HepG2 (cell line): ENCODE data around the gene FBXL12. TPM values are rescaled to one million over a fixed set of nuclear protein-coding genes. Genes with fewer than 3 reads are reported as not detected.

Source experiments
- BCL3 ChIP-seq: sonication (generic); formaldehyde crosslinking; IDR thresholded peaks from 2 replicates; pipeline ENCODE4 v1.5.1; 2020; ENCODE audit warnings: mild to moderate bottlenecking, missing genetic modification reagents, moderate library complexity
- BRCA1 ChIP-seq: sonication (generic); formaldehyde crosslinking; IDR thresholded peaks from 2 replicates; pipeline ENCODE4 v1.4.0; 2020; ENCODE audit warnings: missing genetic modification reagents
- GABPB1 ChIP-seq: IDR thresholded peaks from 2 replicates; pipeline ENCODE4 v1.6.1; 2016; ENCODE audit warnings: mild to moderate bottlenecking, missing genetic modification reagents, moderate library complexity, missing compliant biosample characterization
- GLMP ChIP-seq: sonication (generic); formaldehyde crosslinking; IDR thresholded peaks from 2 replicates; pipeline ENCODE4 v1.9.0; 2021; ENCODE audit warnings: missing genetic modification reagents, mild to moderate bottlenecking, borderline replicate concordance
- KDM5A ChIP-seq: fragments of 200-600 bp; sonication (generic); IDR thresholded peaks from 2 replicates; pipeline ENCODE4 v1.7.0; 2018; ENCODE audit warnings: antibody characterized with exemption, mild to moderate bottlenecking, low read length, borderline replicate concordance
- MED1 ChIP-seq: sonication (generic); formaldehyde crosslinking; IDR thresholded peaks from 2 replicates; pipeline ENCODE4 v1.4.0; 2020; ENCODE audit warnings: missing genetic modification reagents
- NCOA1 ChIP-seq: sonication (generic); formaldehyde crosslinking; IDR thresholded peaks from 2 replicates; pipeline ENCODE4 v1.9.0; 2021; ENCODE audit warnings: missing genetic modification reagents
- SAP130 ChIP-seq: IDR thresholded peaks from 2 replicates; pipeline ENCODE4 v1.6.1; 2016; ENCODE audit warnings: low read depth
- U2AF2 ChIP-seq: fragments of 200-400 bp; formaldehyde crosslinking; IDR thresholded peaks from 2 replicates; pipeline ENCODE4 v1.6.1; 2017; ENCODE audit warnings: low read depth, mild to moderate bottlenecking, low read length
- ZNF737 ChIP-seq: sonication (generic); formaldehyde crosslinking; IDR thresholded peaks from 2 replicates; pipeline ENCODE4 v1.5.0; 2020; ENCODE audit warnings: missing genetic modification reagents, mild to moderate bottlenecking, borderline replicate concordance
- polyA plus RNA-seq, 8 experiments: library from polyadenylated mRNA; depleted of rRNA in 3 of 8; stranded (reverse) in 7 of 8; unstranded in 1 of 8; fragments of >200 nt; fragmentation: Illumina TruSeq in 4 of 8; extraction: Trizol in 4 of 8; gene quantifications; 2 replicates each; pipeline versions ENCODE4 v1.2.1 to v1.2.3, GENCODE V29; 2011 to 2016; ENCODE audit warnings: low read depth in 4 of 8, missing spikeins in 1 of 8, mixed read lengths in 1 of 8; ENCODE audit not compliant: insufficient read depth in 1 of 8
- total RNA-seq, 5 experiments: library from RNA; depleted of rRNA; stranded (reverse); fragments of >200 nt; fragmentation: Illumina TruSeq; extraction: Trizol; gene quantifications; 2 replicates each; pipeline ENCODE4 v1.2.3, GENCODE V29; 2016; ENCODE audit warnings: low read depth in 1 of 5
- TF ChIP-seq, protein P1 (sequence below): IDR thresholded peaks from 2 replicates; pipeline ENCODE4 v1.6.1; 2016; ENCODE audit warnings: low read depth, missing genetic modification reagents, missing compliant biosample characterization
- TF ChIP-seq, protein P2 (sequence below): sonication (generic); formaldehyde crosslinking; IDR thresholded peaks from 2 replicates; pipeline ENCODE4 v1.4.0; 2020; ENCODE audit warnings: missing genetic modification reagents, borderline replicate concordance

The FBXL12 gene
- total and polyA plus RNA-seq, 2 of the 13 experiments (the other 11 are each of a cell fraction or from before 2014, with no cell fraction given), result 20.4 to 23.1 TPM

DNA sequence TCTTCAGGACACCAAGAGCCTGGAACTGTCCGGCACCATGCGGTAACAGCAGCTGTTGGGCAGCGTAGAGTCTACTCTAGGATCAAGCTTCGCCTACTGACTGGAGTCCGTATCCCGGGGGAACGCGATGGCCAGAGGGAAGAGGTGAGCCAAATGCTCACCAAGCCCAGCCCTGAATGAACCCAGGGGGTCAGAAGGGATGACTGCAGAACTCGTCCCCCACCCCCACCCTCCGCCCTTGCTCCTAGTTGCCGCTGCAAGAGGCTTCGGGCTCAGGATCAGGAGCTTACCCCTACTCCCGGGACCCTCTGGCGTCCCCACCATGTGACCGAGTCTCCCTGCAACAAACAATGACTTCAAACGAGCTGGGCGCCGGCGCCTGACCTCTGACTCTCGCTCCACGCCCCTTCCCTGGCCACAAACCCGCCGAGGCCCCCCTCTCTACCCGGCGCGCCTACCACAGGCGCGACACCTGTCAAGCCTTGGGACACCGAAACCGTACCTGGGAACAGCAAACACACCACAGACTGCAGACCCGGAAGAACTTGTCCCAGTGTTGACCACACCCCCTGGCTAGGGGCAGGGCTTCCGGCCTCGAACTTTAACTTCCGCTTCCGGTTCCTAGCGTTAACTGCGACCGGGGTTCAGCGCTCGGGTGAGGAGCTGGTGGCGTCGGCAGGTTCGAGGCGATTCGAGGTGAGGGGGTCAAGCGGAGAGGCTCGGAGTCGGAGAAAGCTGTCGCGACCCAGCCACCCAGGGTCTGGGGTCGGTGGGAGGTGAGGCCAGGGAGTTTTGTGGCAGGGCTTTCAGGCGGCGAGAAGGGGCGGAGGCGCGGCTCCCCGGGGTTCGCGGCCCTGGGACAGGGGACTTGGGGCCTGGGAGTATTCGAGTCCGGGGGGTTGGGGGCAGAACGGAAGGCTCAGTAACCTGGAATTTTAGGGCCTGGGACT lies 8.7 kb upstream of the FBXL12 start, which contains the start of gene UBL5 (continued):
- TF ChIP-seq GLMP (no peak), GABPB1 (peak; percentile 99), NCOA1 (no peak), ZNF737 (CRISPR knock-in tag) (no peak), BRCA1 (CRISPR knock-in tag) (0 out of 2 replicates have a peak, but pooled peaks have one; percentile 23), KDM5A (peak; percentile 91), SAP130 (CRISPR knock-in tag) (peak; percentile 99), BCL3 (CRISPR knock-in tag) (no peak), U2AF2 (0 out of 2 replicates have a peak, but pooled peaks have one; percentile 45), MED1 (CRISPR knock-in tag) (peak; percentile 50)
- TF ChIP-seq, protein P1, sequence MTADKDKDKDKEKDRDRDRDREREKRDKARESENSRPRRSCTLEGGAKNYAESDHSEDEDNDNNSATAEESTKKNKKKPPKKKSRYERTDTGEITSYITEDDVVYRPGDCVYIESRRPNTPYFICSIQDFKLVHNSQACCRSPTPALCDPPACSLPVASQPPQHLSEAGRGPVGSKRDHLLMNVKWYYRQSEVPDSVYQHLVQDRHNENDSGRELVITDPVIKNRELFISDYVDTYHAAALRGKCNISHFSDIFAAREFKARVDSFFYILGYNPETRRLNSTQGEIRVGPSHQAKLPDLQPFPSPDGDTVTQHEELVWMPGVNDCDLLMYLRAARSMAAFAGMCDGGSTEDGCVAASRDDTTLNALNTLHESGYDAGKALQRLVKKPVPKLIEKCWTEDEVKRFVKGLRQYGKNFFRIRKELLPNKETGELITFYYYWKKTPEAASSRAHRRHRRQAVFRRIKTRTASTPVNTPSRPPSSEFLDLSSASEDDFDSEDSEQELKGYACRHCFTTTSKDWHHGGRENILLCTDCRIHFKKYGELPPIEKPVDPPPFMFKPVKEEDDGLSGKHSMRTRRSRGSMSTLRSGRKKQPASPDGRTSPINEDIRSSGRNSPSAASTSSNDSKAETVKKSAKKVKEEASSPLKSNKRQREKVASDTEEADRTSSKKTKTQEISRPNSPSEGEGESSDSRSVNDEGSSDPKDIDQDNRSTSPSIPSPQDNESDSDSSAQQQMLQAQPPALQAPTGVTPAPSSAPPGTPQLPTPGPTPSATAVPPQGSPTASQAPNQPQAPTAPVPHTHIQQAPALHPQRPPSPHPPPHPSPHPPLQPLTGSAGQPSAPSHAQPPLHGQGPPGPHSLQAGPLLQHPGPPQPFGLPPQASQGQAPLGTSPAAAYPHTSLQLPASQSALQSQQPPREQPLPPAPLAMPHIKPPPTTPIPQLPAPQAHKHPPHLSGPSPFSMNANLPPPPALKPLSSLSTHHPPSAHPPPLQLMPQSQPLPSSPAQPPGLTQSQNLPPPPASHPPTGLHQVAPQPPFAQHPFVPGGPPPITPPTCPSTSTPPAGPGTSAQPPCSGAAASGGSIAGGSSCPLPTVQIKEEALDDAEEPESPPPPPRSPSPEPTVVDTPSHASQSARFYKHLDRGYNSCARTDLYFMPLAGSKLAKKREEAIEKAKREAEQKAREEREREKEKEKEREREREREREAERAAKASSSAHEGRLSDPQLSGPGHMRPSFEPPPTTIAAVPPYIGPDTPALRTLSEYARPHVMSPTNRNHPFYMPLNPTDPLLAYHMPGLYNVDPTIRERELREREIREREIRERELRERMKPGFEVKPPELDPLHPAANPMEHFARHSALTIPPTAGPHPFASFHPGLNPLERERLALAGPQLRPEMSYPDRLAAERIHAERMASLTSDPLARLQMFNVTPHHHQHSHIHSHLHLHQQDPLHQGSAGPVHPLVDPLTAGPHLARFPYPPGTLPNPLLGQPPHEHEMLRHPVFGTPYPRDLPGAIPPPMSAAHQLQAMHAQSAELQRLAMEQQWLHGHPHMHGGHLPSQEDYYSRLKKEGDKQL, result no peak
- TF ChIP-seq, protein P2, sequence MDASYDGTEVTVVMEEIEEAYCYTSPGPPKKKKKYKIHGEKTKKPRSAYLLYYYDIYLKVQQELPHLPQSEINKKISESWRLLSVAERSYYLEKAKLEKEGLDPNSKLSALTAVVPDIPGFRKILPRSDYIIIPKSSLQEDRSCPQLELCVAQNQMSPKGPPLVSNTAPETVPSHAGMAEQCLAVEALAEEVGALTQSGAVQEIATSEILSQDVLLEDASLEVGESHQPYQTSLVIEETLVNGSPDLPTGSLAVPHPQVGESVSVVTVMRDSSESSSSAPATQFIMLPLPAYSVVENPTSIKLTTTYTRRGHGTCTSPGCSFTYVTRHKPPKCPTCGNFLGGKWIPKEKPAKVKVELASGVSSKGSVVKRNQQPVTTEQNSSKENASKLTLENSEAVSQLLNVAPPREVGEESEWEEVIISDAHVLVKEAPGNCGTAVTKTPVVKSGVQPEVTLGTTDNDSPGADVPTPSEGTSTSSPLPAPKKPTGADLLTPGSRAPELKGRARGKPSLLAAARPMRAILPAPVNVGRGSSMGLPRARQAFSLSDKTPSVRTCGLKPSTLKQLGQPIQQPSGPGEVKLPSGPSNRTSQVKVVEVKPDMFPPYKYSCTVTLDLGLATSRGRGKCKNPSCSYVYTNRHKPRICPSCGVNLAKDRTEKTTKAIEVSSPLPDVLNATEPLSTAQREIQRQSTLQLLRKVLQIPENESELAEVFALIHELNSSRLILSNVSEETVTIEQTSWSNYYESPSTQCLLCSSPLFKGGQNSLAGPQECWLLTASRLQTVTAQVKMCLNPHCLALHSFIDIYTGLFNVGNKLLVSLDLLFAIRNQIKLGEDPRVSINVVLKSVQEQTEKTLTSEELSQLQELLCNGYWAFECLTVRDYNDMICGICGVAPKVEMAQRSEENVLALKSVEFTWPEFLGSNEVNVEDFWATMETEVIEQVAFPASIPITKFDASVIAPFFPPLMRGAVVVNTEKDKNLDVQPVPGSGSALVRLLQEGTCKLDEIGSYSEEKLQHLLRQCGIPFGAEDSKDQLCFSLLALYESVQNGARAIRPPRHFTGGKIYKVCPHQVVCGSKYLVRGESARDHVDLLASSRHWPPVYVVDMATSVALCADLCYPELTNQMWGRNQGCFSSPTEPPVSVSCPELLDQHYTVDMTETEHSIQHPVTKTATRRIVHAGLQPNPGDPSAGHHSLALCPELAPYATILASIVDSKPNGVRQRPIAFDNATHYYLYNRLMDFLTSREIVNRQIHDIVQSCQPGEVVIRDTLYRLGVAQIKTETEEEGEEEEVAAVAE, result peak; percentile 28; the same call in 1 of the 2 replicates
